ENCODE results near the gene RERE.

RERE gene

GRCh38 chr1:8437347-8437746 is 380.1 kb downstream of the RERE start:
- no peak for DNase-seq

- no peak for DNase-seq
These were observed 381.8 kb downstream of the RERE start for GRCh38 chr1:8435569-8436071.

GRCh38 chr1:8434101-8434500 is 383.3 kb downstream of the RERE start:
- no peak for DNase-seq

GRCh38 chr1:8431784-8432183 is 385.7 kb downstream of the RERE start:
- DNase-seq, result no peak

- no peak for DNase-seq
These were observed 386.4 kb downstream of the RERE start for GRCh38 chr1:8431019-8431418.

GRCh38 chr1:8430476-8430875 is 387.0 kb downstream of the RERE start:
- no peak for DNase-seq

- no peak for DNase-seq
These were observed 387.8 kb downstream of the RERE start for GRCh38 chr1:8429549-8430110.

- DNase-seq, result no peak
These were observed 389.0 kb downstream of the RERE start for GRCh38 chr1:8428441-8428840.

- DNase-seq, result no peak
These were observed 389.5 kb downstream of the RERE start for GRCh38 chr1:8427986-8428385.

- DNase-seq, result peak; percentile 23
These were observed 389.9 kb downstream of the RERE start for GRCh38 chr1:8427493-8427892.

GRCh38 chr1:8426996-8427395 is 390.4 kb downstream of the RERE start:
- no peak for DNase-seq

GRCh38 chr1:8425781-8426161 is 391.7 kb downstream of the RERE start:
- no peak for DNase-seq

GRCh38 chr1:8425150-8425780 is 392.2 kb downstream of the RERE start:
- DNase-seq, result no peak

- DNase-seq, result peak; percentile 28
These were observed 392.8 kb downstream of the RERE start for GRCh38 chr1:8424539-8425116.

- DNase-seq, result peak; percentile 44
These were observed 393.5 kb downstream of the RERE start for GRCh38 chr1:8423692-8424538.

GRCh38 chr1:8423269-8423691 is 394.2 kb downstream of the RERE start:
- no peak for DNase-seq

- DNase-seq, result no peak
These were observed 394.8 kb downstream of the RERE start for GRCh38 chr1:8422510-8423268.

- DNase-seq, result peak; percentile 48
These were observed 395.7 kb downstream of the RERE start for GRCh38 chr1:8421721-8422120.

- no peak for DNase-seq
These were observed 397.1 kb downstream of the RERE start for GRCh38 chr1:8420318-8420717.

- no peak for DNase-seq
These were observed 397.6 kb downstream of the RERE start for GRCh38 chr1:8419861-8420260.

GRCh38 chr1:8419172-8419571 is 398.3 kb downstream of the RERE start:
- no peak for DNase-seq

- DNase-seq, result no peak
These were observed 399.1 kb downstream of the RERE start for GRCh38 chr1:8418301-8418700.

- no peak for DNase-seq
These were observed 399.8 kb downstream of the RERE start for GRCh38 chr1:8417625-8418024.
